NOMO-1 (cell line): ENCODE data around the gene MAML2.

Experiments
- DNase-seq, 2 experiments: peaks; one replicate each; lab custom pipeline; 2025; ENCODE audit not compliant: unreplicated experiment in 2 of 2; lab: John Stamatoyannopoulos, UW

MAML2 gene

DNA sequence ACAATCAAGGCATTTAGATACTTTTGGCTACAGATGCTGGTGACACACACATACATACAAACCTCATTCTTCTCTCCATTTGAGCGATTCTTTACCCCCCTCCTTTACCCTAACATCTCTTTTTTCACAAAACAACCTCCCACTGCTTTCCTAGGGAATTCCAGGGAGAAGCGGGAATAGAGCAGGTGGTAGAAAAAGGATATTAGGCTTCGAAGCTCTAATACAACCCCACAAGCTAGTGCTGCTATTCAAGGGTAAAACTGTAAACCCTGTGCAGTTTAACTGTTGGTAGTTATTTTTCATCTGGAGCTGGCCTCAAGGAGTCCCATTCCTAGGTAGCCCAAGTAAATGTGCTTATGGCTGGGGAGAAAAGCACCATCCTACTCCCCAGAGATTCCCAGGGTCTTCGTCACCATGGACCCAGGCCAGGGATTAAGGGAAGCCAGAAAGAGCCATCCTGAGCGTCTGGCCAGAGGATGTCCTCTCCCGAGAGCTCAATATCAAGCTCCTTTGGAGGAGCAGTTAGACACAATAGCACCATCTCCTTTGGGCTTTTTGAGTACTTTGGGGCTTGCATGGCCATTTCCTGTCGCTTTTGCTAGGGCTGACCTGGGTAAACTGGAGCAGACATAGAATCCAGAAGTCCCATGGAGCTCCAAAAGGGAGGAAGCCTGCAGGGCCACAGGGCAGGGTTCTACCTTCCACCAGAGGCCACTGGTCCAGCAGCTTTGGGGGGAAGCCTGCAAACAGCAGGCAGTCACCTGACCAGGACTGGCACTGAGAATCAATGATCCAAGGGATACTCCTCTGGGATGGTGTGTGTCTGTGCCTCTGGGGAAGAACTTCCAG, 3.1 kb downstream of the MAML2 start:
- DNase-seq, result no peak

DNA sequence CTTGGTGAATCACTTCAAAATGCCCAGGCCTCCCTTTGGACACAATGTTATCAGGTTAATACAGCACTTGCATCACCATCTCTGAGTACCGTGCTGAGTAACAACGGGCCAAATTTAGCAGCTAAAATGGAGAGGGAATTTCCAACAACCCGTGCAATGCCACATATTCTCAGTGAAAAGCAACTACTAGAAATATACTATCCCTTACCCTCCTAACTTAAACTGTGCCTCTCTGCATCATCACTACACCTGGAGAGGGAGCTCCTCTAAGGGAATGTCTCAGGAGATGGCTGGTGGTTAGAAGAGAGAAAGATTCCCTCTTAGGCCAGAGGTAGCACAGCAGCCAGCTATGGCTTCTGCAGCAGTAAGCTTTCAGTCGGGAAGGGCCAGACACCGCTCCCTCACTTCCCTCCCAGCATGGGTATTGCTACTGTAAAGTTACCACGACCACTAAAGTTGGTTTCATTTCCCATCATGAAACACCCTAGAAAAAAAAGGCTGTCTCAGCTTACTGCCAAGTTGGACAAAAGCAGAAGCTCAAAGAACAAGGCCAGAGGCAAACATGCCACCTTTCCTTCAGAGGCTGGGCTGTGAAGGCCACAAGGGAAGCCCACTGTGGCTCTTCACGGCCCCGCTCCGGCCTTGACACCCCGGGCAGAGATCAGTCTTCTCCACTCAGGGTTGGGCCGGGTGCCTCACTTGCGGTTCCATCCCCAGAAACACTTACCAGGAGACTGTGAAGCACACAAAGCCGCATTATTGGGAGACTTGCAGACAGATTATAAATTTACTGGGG, 3.9 kb downstream of the MAML2 start:
- peak; percentile 83 to 97 for DNase-seq

DNA sequence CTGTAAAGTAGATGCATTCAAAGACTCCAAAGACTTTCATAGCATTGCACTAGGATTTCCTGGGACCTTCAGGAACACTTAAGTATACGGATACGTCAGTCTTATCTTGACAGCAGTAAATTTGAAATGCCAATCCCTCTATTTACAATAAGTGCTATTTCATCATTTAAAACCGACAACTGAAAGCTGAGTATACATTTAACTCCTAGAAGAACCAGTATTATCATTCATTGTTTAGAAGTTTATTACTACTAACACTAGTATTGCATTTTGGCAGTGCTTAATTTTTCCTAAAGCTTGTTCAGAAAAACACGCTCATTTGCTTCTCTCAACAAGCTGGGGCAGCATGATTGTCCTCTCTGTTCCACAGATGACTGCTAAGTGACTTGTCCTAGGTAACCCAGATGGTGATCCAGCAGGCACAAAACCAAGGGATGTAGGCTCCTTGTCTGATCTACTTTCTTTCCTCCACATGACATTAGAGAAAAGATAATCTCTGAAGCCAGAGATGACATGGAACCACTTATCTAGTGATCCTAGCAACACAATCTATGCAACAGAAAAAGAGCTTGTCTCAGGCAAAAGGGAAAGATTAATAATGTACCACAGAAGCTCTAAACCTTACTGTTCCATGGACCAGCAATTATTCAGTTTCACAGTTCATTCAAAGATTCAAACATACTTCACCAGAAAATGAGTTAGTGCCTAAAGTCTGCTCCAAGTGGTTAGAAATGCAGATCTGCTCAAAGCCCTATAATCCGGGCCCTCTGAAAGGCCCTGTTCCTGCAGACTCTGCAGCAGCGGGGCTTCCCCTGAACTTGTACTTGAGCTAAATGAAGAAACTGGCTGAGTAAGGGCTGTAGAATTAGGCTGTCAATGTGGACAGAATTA, 5.2 kb downstream of the MAML2 start:
- DNase-seq, result no peak

DNA sequence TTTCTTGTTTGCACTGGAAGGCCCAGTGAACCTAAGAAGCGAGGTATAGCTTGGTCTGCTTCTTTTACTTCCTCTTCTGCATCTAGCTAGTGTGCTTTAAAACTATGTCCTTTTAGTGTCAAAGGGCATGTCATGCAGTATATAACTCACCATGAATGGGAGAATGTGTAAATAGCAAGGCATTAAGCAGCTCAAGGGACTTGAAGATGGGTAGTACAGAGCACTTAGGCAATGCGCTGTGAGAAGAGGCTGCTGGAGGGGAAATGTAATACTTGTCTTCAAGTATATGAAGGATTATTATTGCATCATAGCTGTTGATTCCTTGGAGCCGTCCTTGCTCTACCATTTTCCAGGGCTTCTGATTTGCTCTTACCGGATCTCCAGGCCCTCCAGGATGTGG, 7.6 kb downstream of the MAML2 start:
- peak in 1 of 2 experiments; percentile 14 for DNase-seq

DNA sequence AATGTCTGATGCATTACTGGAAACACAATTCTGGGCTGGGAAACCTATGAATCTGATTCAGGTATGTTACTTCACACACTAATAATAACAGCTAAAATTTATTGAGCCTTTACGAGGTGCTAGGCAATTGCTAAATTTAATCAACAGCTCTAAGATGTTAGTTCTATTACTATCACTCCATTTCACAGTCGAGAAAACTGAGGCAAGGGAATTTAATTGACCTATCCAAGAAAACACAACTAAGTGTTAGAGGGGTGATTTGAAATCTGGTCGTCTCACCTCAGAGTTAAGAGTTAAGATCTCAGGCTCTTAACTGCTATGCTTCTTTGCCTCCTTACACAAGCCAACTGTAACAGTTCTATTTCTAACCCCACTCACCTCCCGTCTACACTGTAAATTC, 8.8 kb downstream of the MAML2 start:
- no peak for DNase-seq

DNA sequence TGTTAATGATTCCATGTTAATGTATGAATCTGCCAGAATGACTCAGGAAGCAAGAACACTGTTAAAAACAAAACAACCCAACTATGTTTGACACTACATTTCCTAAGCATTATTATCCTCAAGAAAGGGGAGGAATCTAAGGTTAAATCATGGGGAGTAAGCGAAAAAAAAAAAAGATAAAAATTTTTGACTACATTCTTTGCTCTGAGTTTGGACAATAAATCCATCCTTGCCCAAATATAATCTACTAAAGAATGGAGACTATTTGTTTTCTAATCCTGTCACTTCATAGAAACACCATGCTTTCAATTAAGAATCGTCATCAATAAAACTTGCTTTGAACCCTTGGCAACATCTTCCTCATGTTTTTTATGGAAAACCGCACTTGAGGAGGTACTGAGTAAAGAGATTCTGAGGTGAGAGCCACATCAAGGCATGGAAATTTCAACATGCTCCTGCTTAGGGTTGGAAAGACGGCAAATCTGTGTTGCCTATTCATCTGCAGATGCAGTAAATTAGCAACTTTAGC, 9.7 kb downstream of the MAML2 start:
- DNase-seq, result no peak

DNA sequence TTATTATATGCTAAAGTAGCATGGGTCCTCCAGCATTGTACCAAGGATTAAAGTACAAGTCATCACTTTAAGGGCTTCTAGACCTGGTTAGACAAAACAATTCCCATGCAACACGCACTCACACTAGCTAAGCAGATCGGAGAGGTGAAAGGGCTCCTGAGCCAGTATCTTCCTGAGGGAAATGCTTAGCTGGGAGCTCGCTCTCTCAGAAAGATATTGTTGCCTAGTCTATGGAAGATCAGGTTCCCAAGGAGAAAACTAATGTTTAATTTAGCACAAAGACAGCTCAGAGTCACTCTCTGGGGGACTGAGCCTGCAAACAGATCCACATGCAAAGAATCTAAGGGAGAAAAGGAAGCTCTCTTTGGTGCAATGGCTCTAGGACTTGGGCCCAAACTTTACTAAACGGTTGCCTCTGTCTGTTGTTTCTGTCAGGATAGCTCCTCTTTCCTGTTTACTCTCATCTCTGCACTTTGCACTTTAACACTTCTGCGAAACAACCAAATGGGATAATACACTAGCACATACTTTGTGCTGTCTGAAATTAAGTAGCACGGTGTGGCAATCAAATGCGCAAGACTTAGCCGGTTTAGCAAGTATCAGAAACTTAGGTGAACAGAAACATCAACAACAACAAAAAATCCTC, 10.7 kb downstream of the MAML2 start:
- DNase-seq, result no peak

DNA sequence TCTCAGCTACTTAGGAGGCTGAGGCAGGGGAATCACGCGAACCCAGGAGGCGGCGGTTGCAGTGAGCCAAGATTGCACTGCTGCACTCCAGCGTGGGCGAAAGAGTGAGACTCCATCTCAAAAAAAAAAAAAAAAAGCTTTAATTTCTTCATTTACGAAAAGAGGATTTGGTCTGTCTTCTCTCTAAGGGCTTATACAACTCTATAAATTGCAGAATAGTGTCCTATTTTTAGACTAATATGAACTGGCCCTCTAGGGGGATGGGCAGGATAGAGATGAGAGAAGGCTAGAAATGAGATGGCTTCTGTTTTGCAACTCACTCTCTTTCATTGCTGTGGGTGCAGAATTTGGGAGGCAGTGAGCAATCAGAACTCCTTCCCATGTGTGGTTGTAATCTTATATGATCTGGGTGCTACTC, 11.3 kb downstream of the MAML2 start:
- no peak for DNase-seq

DNA sequence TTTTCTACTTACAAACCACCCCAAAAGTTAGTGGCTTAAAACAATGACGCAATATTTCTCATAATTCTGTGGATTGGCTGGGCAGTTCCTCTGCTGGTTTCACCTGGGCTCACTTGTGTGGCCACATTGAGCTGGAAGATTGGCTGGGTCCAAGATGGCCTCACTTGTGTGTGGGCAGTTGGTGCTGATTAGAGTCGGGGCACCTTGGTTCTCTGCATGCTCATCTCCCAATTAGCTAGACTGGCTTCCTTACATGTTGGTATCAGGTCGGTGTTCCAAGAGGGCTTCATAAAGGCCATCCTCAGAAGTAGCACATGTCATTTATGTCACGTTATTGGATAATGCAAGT, 12.5 kb downstream of the MAML2 start:
- DNase-seq, result no peak

DNA sequence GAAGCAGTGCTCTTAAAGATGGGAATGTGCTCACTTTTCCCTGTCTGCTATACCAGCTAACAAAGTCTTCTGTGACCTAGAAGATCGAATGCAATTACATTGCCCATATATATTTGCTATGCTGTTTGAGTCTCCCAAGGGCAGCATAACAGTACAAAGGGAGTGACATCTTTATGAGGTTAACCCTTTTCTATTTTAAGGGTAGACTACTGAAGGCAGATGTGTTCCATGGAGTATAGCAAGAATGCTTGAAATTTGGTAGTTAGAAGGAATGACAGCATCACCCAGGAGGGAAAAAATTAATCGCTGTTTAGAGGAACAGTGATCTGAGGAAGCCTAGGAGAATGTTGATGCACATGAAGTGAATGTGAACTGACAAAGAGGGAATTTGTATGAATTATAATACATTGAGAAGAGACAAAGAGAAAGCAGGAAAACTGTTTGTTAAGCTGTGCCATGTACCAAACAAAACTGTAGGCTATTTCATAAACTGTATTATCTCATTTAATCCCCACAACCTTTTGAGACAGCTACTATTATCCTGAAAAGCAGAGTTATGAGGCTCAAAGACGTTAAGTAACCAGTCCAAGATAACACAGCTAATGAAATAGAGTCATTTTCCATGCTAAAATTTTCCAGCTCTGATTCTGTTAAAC, 13.0 kb downstream of the MAML2 start:
- DNase-seq, result no peak

DNA sequence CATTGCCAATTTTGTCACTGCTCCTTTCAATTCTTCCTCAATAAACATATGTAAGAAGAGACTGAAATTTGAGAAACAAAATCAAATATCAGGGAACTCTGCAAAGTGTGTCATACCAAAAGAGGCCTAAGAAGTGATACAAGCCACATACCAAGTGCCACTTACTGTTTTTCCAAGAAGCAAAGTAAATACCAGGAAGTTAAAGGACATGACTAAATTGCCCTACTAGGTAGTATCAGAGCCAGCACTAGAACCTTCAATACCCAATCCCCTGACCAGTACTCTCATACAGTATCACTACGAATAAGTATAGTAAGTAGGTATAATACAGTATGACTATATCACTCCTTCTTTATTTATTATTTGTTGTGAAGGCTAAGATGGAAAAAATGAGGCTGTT, 13.6 kb downstream of the MAML2 start:
- DNase-seq, result no peak

DNA sequence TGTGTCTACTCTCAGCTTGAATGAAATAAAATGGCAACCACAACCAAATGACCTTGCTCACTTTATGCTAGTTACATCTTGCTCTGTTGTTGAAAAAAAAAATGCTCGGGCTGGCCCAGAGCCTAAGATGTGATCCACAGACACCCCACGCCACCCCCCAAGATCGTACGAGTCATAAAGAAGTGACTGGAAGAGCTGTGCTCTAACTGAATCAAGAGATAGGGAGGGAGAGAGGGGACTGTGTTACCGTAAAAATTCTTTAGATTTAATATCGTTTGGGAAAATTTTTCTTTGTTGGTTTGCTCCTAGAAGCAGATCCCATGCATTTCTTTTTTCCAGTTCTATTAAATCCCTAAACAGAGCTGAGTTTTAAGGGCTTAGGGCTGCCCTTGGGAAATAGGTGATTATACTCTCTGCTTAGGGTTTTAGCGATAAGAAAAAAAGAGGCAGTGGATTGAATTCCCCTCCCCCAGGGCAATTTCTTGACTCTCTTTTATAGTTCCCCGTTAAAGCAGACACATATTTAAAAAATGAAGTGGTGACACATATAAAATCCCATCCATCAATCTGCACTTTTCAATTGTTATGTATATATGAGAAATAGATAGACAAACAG, 14.5 kb downstream of the MAML2 start:
- no peak for DNase-seq

DNA sequence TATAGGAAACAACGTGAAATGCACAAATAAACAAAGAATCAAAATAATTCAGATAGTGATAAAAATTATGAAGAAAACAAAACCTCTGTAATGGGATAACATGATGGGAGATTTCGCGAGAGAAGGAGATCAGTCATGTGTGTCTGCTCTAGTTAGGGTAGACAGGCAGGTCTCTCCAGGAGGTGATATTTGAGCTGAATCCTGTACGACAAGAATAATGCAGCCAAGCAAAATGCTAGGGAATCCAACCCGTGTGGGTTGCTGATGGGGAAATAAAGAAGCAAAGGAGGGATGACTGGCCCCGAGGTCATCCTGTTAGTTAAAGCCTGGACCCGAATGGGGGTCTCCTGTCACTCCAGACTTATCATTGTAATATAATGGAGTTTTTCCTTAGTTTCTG, 16.0 kb downstream of the MAML2 start:
- DNase-seq, result no peak

DNA sequence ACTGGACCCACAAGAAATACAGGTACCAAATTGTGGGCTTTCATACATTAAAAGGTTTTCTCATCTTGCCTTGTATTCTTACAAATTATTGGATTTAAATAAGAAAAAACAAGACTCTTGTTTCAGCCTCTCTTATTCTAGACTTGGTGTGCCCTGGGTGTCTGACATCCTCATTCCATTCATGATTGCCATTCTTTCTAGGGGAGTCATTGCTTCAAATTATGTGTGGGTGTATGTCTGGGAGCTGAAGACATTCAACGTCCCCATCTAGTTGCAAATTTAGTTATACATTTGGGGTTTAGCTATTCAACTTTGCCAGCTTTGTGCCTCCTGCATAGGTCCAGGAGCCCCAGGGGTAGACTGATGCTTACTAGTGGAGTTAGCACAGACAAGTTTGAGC, 18.1 kb downstream of the MAML2 start:
- DNase-seq, result no peak

DNA sequence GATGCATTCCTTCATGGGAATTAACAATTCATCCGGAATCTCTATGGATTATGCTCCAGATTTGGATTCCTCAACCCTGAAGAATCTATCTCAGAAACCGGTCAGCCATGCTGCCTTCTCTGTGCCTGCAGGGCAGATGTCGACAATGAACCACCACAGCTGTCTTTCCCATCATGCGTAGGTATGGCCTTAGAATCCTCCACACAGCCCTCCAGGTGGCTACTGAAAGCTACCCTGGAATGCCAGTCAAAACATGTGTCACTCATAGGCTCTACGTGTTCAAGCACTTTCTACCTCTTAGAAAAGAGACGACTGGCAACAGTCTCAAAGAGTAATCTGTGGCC, 19.4 kb downstream of the MAML2 start:
- no peak for DNase-seq

DNA sequence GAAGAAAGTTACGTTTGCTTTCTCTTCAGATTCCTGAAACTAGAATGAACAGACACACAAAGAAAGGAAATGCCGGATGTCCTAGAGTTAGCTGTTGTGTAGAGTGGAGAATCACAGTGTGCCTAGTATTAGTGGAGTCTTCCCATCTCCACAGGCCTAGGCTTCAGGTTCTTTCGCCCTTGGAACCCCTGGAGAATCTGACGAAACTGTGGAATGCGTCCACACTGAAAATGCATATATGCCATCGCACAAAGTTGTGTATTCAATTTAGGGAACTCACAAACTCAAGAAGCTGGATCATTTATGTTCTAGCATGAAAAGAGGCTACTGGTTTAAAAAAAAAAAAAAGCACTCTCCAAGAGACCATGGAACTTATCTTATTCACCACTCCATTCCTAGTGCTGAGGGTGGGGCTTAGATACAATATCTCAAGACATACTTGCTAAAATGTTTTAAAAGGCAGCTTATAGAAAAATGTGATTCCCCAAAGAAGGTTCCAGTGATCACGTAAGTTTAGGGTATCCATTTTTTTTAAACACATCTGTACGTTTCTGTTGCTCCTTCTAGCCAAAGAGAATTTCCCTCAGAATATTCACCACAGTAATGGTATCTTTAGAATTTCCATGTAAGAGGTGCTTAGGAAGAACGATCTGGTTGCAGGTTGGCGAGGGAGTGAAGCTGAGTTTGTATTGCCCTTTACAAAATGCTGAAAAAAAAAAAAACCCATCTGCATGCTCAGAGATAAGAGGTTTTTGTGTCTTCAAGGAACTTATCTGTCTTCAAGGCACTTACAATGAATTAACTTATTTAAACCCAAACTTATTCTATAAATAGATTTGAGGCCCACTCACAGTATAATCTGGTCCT, 20.0 kb downstream of the MAML2 start:
- no peak for DNase-seq

DNA sequence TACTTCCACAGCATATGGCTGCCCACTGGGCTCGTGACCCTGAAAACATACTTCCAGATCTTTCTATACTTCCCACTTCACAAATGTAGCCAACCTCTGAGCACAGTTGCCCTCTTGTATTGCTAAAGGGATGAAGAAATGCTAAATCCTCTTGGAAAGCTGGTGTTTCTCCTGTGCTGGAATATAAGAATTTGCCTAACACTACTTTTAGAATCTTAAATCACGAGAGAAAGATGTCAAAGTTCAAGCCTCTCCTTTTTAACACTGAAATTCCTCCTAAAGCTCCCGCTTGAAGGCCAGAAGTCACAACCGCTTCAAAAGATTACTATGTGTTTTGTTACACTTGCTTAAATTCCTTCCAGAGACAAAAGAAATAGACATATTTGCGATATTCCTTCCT, 21.9 kb downstream of the MAML2 start:
- no peak for DNase-seq

DNA sequence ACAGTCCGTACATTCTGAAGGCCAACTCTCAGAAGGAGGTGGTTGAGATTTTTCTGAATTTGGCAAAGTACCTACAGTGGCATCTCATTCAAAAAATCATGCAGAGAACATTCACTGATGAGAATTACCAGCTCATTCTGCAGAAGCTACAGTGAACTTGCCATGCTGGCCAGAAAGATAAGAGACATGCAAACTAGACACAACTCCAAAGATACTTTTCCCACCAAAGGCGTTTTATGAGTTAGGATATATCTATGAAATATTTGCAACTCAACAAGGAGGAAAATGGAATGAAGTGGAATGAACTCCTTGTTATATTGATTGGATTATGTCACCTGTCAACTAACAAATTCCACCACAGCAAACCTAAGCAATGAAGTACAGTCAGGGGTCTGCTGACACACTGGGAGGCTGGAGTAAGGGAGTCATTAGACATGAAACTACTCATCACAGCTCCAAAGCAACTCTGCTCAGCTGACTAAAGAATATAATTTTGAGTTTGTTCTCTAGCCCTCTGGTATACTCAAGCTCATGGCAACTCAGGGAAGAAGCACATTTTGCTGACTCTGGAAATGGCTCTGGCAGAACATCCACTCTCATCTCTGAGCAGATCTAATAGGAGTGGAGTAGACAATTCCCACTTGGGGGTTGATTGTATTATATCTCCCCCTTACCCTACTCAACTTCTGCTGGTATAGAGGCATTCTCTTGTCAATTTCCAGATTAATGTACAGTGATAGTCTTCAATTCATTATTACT, 22.9 kb downstream of the MAML2 start:
- DNase-seq, result no peak
